Right ventricle myocardium superior (tissue), 1 donor: ENCODE results near the gene HMX1. TPM values are rescaled to one million over a fixed set of nuclear protein-coding genes. Genes with fewer than 3 reads are reported as not detected.

Experiments
- ATAC-seq: fragments of 200-7000 bp; cut with Tn5 transposase; one replicate; pipeline ENCODE4 v1.9.1; 2020; ENCODE audit warnings: mild to moderate bottlenecking; ENCODE audit not compliant: poor library complexity
- DNase-seq: peaks from one replicate; pipeline ENCODE4 v3.0.0-alpha.2; 2020
- intact Hi-C: fragments of 100-400 bp; cut with DNase I; formaldehyde crosslinking; loops from one replicate; pipeline ENCODE4 v1.11.2; 2022
- total RNA-seq: library from RNA; stranded (reverse); fragmentation: NEBNext Ultra II Directional; extraction: Animal tissue kit (Norgen Biotek cat#: 25700); gene quantifications from one replicate; pipeline ENCODE4 v1.2.1, GENCODE V29; 2021
- donor health status: DM: no; HTN: yes; CAD: no; lungs with severe emphysema.

HMX1 gene
- total RNA-seq, 1 donor from 2014 or later = not detected

DNA sequence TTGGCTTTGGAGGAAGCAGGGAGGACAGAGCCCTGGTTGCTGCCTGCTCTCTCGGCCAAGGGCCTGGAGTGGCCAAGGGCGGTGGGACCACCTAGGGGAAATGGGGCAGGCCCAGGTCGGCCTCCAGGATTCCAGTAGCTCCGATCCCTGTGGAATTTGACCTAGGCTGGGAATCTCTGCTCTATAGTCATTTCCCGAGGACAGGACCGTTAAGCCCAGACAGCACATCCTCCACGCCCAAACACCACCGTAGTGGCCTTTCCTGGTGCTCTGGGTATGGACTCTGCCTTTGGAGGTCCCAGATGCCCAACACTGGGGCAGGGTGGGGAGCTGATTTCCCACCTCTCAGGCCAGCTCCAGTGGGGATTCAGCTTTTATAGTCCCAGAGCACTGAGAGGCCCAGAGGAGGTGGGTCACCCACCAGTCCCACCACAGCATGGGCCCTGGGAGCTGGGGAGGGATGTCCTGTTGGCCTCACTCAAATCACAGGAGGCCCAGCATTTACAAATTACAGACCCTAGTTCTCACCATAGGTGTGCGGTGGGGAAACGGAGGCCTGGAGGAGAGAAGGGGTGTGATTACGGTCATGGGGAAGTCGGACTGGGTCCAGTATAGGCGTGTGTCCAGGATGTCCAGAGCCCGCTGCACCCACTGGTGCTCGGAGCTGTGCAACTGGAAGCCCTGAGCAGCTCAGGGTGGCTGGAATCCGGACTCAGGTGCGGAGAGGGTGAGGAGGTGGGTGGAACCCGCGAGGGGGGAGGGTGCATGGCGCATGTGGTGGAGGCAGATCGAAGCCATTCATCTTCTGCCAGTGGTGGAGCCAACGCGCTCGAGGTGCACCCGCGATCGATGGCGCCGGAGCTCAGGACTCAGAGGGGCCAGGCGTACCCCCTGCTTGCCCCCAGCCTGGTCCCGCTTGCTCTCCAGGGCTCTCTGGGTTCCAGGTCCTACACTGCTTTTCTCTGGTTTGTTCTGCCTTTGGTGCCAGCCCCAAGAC, 7.7 kb downstream of the HMX1 start:
- intact Hi-C loops = no loop called here
- DNase-seq (no peak), ATAC-seq (no peak)

DNA sequence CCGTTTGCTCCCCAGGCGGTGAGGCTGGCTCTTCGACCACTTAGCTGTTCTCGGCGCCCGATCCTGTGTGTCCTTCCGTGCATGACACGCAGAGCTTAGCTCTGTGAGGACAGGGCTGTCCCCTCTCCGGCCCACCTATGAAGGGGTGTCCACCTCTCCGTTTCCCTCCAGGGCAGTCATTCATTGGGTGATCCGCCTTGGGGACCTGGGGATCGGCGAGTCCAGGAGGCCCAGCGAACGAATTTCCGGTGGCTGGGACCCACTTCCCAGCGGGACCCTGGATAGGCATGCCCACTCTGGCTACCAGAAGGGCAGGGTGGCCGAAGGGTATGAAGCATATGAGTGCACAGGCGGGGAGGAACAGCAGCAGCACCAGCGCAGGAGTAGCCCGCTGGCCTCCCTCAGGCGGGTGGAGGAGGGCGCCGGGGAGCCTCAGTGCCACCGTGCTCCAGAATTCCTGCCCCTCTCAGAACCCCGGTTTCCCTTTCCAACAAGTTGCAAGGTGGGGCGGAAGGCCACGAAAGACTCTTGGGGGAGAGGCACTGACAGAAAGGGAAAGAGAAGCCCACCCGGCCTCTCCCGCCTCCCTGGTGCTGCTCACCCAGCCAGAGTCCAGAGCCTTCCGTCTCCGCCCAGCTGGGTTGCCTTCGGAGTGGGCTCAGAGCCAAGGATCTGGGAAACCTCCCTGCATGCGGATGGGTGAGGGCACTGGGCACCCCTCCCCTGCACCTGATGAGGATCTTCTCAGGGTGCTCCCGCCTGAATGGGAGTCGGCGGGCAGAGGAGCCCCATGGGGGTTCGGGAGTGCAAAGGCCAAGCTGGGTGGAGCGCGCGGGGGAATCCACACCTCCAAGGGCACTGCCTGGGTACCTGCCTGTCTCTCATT, 8.6 kb downstream of the HMX1 start:
- peak; percentile 23 for DNase-seq

DNA sequence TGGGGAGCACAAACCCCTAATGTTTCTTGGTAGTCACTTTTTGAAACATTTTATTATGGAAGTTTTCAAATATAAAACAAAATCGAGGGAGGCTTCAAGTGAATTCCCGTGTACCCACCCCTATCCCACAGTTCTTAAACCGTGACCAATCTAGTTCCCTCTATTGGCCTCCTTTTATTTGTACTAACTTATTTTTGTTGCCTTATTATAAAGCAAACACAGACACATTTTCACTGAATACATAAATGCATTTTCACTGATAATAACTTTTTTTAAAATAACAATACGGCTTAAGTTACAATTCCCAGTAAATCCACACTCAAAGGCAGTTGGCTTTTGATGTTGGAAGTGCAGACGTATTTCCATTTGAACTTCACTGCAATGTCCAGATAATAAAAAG, 9.3 kb downstream of the HMX1 start:
- ATAC-seq = no peak

More for the DNA sequence above, 8.6 kb downstream of the HMX1 start:
- intact Hi-C loops = no loop called here
- ATAC-seq = no peak

DNA sequence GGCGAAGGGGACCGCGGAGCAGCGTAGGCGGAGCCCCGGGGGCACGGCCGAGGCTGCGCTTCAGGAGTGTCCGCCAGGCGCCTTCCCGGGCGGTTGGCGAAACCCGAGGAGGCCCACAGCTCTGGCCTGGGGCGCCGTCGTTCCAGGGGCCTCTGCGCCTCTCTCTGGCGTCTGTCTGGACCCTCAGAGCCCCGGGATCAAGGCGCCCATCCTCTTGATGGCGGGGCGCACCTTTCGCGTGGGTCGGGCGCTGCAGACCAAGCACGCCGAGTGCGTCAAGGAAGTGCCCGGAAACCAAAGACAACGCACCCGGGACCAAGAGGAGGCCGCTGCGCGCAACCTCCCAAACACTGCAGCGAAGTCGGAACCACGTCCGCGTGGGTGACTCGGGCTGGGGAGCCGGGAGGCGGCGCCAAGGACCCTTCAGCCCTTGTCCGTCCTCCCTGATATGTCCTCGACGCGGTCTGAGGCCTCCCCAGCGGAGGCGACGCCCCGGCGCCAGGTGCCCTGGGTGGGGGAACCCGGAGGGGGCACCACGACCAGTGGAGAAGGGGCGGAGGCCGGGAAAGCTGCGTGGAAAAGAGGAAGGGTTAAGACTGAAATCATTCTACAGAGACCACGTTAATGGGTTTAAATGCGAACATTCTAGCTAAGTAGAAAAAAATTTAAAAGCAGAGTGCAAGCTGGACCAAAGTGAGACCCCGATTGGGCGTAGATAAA, 9.9 kb downstream of the HMX1 start:
- no peak for ATAC-seq
- DNase-seq = peak; percentile 17
- intact Hi-C loops = no loop called here

More for the DNA sequence above, 9.3 kb downstream of the HMX1 start:
- intact Hi-C loops = no loop called here
- DNase-seq = no peak

DNA sequence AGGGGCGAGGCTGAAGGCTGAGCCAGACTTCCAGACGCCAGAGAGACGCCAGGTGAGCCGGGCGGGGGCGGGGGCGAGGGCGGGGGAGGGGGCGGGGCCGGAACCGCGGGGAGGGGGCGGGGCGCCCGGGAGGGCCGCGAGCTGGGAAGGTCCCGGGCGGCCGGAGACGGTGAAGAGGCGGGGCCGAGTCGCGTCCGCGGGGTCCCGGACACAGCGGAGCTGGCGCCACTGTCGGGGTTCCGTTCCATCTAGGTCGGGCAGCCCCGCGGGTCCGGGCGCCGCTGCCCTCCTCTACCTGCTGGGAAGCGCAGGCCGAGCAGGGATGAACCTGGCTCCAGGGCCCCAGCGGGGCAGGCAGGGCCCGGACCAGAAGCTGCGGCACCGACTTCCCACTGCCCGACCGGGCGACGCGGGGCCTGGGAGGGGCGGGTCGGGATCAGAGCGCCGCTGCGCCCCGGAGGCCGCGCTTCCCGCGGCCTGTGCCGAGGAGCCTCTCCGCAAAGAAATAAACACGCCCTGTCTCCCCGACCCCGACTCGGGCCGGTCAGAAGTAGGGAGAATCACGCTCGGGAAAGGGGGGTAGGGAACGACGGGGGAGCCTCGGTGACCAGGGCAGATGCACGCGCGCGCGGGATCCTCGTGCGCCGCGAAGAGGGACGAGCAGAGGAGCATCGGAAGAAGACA, 10.6 kb downstream of the HMX1 start:
- DNase-seq (peak; percentile 21), ATAC-seq (no peak)
- intact Hi-C loops = no loop called here

DNA sequence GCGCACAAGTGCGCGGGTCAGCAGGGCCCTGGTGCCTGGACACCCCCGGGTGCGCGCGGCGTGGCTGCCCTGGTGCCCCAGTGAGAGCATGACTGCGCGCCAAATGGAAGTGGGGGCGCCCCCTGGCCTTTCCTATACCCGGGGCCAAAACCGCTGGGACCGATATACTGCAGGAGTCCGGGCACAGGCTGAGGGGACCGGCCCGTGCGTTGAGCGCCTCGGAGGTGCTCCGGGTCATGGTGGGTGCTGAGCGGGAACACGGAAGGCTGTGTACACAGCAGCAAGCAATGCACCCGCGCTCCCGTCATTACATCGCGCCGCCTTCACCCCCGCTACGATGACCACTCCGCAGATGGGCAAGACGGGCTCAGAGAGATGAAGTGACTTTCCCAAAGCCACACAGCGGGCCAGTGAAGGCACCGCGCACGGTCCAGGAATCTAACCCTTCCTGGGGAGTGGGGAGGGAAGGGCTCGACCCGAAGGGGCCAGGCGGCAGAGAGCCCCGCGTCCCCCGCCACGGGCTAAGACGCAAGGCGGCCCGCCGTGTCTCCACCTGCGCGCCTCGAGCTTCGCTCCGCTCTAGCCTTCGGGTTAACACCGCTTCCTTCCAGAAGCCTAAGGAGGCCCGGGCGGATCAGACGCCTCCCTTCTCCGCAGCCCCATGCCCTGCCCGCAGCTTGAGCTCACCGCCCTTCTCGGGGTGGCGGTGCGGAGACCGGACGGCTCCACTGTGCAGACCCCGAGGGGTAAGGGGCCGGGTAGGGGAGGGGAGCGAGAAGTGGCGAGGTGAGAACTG, 11.3 kb downstream of the HMX1 start:
- DNase-seq = peak; percentile 23
- intact Hi-C loops = no loop called here
- no peak for ATAC-seq

DNA sequence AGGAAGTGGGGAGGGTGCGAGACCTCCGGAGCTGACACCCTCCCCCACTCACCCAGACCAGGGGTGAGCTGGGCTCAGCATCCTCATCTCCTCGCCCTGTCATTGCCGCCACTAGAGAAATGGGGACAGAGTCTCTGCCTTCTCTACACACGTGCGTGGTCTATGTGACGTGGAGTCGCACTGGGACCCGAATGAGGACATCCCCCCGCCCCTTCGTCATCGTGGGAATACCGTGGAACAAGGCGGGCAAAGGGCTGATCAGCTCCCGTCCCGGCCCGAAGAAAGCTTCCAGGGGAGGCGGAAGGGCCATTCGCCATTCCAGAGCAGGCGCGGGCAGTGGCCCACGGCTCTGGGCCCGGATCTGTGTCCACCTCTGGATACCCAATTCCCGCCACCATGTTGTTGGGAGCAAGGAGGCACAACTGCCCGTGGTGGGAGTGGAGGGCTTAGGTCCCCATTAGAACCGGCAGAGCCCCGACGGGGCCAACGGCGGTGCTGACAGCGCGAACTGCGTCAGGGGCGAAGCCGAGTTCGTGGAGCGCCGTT, 12.0 kb downstream of the HMX1 start:
- intact Hi-C loops = no loop called here
- ATAC-seq (no peak), DNase-seq (peak; percentile 34)

DNA sequence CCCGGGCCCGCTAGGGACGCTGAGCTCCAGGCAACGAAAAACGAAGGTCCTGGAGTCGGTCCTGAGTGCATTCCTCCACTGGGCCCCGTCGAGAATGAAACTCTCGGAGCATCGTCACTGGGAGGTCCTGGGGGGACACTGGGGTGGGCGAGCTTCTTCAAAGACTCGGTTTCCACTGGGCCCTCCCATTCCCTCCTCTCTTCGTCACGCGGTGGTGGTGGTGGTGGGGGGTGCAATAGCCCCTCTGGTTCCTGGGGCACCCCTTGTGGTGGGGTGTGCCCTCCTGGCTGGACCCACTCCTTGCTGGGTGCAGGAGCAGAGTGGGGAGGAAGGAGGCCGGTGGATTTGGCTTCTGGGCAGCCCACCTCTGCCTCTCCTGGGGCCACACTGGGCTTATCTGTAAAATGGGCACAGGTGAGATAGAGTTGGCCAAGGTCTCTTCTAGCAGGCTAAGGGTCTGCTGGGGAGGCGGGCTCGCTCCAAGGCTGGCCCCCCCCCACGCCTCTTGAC, 12.9 kb downstream of the HMX1 start:
- peak; percentile 14 for DNase-seq
- intact Hi-C loops = no loop called here
- ATAC-seq = no peak

DNA sequence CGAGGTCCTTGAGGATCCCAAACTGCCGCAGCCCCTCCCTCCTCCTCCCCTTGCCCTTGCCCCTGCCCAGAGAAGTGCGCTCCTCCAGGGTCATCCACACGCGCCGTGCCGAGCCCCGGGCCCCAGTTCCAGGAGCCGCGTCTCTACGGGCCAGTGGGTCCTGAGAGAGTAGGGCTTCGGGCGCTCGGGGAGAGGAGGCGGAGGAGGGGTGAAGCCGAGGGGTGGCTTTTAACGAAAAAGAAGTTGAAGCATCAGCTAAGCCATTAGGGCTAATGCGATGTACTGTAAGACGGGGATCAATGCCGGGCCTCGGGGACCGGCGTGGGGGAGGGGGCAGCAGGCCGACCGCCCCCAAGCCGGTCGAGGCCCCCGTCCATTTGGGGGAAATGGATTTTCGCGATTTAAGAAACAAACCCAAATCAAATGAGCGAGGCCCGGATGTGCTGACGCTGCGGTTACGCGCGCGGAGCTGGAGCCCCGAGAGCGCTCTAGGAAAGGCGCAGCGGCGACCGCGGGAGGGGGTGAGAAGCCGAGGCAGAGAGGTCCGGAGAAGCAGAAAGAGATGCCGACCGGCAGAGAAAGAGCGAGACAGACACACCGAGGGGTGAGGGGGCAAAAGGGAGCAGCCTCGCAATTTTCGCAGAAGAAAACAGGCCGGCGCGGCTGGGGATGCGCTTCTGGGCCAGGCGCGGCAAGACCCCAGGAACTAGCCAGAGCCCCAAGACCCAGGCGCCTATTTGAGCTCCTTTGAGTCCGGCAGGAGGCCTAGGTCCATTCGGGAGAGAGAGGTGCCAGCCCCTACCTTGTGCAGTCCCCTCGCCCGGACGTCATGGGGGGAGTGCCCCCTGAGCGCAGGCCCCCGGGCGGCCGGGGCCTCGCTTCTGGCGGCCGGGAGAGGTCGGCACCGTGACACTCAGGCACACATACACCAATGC, 13.6 kb downstream of the HMX1 start:
- DNase-seq = peak; percentile 33
- intact Hi-C loops = no loop called here
- no peak for ATAC-seq

DNA sequence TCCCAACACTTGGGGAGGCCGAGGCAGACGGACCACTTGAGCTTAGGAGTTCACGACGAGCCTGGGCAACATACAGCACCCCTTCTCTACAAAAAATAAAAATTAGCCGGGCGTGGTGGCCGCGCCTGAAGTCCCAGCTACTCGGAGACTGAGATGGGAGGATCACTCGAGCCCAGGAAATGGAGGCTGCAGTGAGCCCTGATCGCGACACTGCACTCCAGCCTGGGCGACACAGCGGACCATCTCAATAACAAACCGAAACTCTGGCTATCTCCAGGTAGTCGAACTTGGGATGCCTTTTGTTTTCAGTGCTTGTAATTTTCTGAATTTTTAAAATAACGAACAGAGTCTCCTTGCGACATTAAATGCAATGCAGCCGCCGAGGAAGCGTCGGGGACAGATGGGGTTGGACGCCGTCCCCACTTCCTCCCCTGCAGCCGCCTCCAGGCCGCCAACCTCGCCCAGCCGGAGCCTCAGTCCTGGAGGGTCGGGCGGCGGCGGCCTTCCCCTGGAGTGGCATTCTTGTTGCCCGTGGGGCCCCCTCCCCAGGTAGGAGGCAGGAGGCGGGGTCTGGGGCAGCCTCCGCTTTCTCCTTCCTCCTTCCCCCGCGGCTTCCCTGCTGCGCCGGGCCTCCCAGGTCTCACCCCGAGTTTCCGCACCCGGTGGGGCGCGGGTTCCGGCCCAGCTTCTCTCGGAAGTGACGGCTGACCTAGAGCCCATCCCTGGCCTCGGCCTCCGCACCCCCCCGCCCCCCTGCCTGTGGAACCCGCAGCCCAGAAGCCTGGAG, 14.6 kb downstream of the HMX1 start:
- intact Hi-C loops = no loop called here
- DNase-seq = peak; percentile 20
- ATAC-seq = no peak

DNA sequence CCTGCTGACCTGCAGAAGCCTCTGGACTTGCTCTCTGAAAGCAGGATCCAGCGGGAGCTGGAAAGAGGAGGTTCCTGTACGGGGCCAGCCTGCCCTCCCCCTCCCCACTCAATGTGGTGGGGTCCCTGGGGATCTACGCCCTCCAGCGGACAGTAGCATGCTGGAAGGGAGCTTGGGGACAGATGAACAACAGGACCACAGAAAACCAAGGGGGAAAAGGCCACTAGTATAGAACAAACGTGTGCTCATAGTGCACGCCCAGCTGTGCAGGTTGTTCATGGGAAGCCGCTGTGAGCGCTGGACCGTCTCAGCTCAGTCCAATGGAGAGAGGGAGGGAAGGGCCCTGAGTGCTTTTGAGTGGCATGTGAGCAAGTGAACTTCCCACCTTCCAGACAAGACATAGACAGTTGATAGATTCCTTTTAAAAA, 15.8 kb downstream of the HMX1 start:
- ATAC-seq = no peak
- intact Hi-C loops = no loop called here
- peak; percentile 6 for DNase-seq

DNA sequence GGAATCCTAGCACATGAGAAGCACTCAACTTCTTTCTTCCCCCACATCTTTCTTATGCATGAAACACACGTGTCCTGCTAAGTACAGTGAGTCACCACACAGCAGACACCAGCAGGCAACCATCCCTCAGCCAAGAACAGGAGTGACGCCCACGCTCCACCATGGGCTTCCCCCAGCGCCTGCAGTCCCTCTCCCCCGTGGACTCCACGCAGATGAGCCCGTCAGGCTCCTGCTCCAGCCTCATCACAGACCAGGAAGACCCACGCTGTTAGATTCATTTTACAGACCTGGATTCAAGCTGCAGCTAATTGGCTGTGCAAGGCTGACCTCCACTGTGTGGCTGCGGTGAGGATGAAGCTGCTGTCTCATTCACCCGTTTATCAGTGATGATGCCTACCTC, 16.7 kb downstream of the HMX1 start:
- peak; percentile 13 for DNase-seq
- no peak for ATAC-seq
- intact Hi-C loops = no loop called here

DNA sequence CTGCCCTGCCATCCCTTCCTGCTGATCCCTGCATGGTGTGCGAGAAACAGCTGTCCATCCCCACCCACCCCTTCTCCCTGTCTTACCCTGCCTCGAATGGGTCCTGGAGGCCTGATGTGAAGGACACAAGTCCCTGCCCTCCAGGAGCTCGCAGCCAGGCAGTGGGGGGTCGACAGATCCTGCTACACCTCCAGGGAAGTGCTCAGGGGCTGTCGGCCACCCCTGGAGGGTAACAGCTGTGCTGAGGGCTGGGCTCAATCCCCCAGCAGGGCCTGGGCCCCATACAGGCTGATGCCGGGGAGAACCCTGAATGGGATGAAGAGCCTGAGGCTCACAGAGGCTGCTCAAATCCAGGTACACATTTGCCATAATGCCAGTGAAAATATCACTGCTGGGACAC, 17.6 kb downstream of the HMX1 start:
- no peak for ATAC-seq
- intact Hi-C loops = no loop called here
- peak; percentile 13 for DNase-seq

DNA sequence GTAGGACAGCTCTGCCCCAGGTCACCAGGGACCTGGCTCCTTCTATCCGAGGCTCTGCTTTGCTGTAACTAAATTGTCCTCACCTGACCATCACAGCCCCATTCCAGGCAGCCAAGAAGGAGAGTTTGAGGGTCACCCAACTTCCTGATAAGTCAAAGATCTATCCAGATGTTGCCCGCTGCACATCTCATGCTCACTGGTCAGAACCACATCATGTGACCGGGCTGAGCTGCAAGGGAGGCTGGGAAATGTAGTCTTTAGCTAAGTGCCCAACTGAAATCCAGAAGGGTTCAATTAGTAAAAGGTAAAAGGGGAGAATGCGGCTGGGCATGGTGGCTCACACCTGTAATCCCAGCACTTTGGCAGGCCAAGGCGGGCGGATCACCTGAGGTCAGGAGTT, 18.4 kb downstream of the HMX1 start:
- ATAC-seq = no peak
- intact Hi-C loops = no loop called here
- DNase-seq = no peak

DNA sequence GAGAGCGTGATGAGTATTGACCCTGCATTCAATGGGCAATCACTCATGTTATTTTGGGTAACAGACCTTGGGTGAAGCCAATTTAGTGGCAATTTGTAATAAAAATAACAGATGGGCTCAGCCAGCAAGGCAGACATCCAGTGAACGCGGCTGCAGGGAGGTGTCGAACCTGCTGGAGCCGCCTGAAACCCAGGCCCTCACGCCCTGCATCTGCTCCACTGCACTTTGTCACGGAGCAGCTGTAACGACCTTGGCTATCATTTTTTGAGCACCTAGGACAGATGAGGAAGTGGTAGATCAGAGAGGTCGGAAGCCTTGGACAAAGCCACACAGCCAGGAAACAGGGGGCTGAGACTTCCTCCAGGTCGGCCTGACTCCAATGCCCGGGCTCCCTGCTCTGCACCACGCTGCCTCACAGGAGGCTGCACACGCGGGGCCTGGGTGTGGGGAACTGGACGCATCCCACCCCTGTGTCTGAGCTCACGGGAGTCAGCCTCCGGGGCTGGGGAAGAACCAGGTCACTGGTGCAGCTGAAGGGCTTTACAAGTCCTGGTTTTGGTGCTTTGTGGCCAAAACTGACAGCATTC, 19.4 kb downstream of the HMX1 start:
- DNase-seq (peak; percentile 22), ATAC-seq (no peak)
- intact Hi-C loops = no loop called here
